HG03097 (cell line): ENCODE results near the gene TDG.
A peak's percentile ranks its signal among the peaks of the same experiment; 100 is the strongest.

ENCODE experiments used
- ATAC-seq: cut with Tn5 transposase; IDR thresholded peaks from one replicate; pipeline ENCODE4 v1.9.1; 2021; ENCODE audit not compliant: unreplicated experiment, low FRiP score

The TDG gene

GRCh38 chr12:103965590-103966504 is at the start of gene TDG:
TDG (plus strand) TSS chr12:103965872; CDS start chr12:103966038, 166 bp downstream.
- peak; percentile 91 for ATAC-seq

- ATAC-seq: no peak
Measured at GRCh38 chr12:103917873-103918272, 47.8 kb upstream of the TDG start.

- ATAC-seq: peak; percentile 36
Measured at GRCh38 chr12:103924761-103925641, 40.7 kb upstream of the TDG start.

- peak; percentile 18 for ATAC-seq
Measured at GRCh38 chr12:103928682-103929045, 37.0 kb upstream of the TDG start.

GRCh38 chr12:103929046-103929783 is 36.5 kb upstream of the TDG start:
- peak; percentile 17 for ATAC-seq

- no peak for ATAC-seq
Measured at GRCh38 chr12:103929784-103930033, 36.0 kb upstream of the TDG start.

- ATAC-seq: peak; percentile 53
Measured at GRCh38 chr12:103930034-103930786, 35.5 kb upstream of the TDG start, which contains the start of gene HSP90B1. HSP90B1 (plus strand) TSS chr12:103930410; CDS start chr12:103930516, 106 bp downstream.

GRCh38 chr12:103930787-103931735 is 34.6 kb upstream of the TDG start:
- no peak for ATAC-seq

- no peak for ATAC-seq
Measured at GRCh38 chr12:103933237-103933636, 32.4 kb upstream of the TDG start.

- ATAC-seq: no peak
Measured at GRCh38 chr12:103936679-103937078, 29.0 kb upstream of the TDG start.

GRCh38 chr12:103944964-103945363 is 20.7 kb upstream of the TDG start:
- ATAC-seq: no peak

GRCh38 chr12:103947871-103948555 is 17.7 kb upstream of the TDG start:
- ATAC-seq: no peak

GRCh38 chr12:103948746-103949406 is 16.8 kb upstream of the TDG start:
- no peak for ATAC-seq

- no peak for ATAC-seq
Measured at GRCh38 chr12:103952497-103952896, 13.2 kb upstream of the TDG start.

GRCh38 chr12:103955811-103956508 is 9.7 kb upstream of the TDG start:
- ATAC-seq: no peak

GRCh38 chr12:103956509-103957027 is 9.1 kb upstream of the TDG start:
- ATAC-seq: peak; percentile 22

- ATAC-seq: no peak
Measured at GRCh38 chr12:103957865-103958388, 7.7 kb upstream of the TDG start.
